GM18519 (cell line): ENCODE results near the gene CA10.

ENCODE experiments used
- ATAC-seq: cut with Tn5 transposase; IDR thresholded peaks from one replicate; pipeline ENCODE4 v1.9.1; 2021; ENCODE audit warnings: mild to moderate bottlenecking, moderate library complexity; ENCODE audit not compliant: unreplicated experiment, low FRiP score

CA10 gene

GRCh38 chr17:51891936-51892335, 266.6 kb downstream of the CA10 start:
- ATAC-seq, result no peak

GRCh38 chr17:51890710-51891109, 267.8 kb downstream of the CA10 start:
- ATAC-seq, result no peak

- no peak for ATAC-seq
Observed at GRCh38 chr17:51888816-51889215, 269.7 kb downstream of the CA10 start.

- ATAC-seq, result no peak
Observed at GRCh38 chr17:51876986-51877385, 281.5 kb downstream of the CA10 start.

GRCh38 chr17:51873302-51873701, 285.2 kb downstream of the CA10 start:
- no peak for ATAC-seq

- no peak for ATAC-seq
Observed at GRCh38 chr17:51869387-51869786, 289.1 kb downstream of the CA10 start.

GRCh38 chr17:51860954-51861561, 297.5 kb downstream of the CA10 start:
- ATAC-seq, result no peak

GRCh38 chr17:51857052-51857597, 301.4 kb downstream of the CA10 start:
- ATAC-seq, result no peak

GRCh38 chr17:51855806-51856205, 302.7 kb downstream of the CA10 start:
- ATAC-seq, result no peak

GRCh38 chr17:51853857-51854256, 304.7 kb downstream of the CA10 start:
- ATAC-seq, result no peak

GRCh38 chr17:51852603-51853002, 305.9 kb downstream of the CA10 start:
- no peak for ATAC-seq

GRCh38 chr17:51850201-51850600, 308.3 kb downstream of the CA10 start:
- ATAC-seq, result no peak

GRCh38 chr17:51848451-51848850, 310.1 kb downstream of the CA10 start:
- ATAC-seq, result no peak

GRCh38 chr17:51846566-51846965, 311.9 kb downstream of the CA10 start:
- no peak for ATAC-seq

- no peak for ATAC-seq
Observed at GRCh38 chr17:51845776-51846175, 312.7 kb downstream of the CA10 start.

GRCh38 chr17:51842763-51843162, 315.8 kb downstream of the CA10 start:
- ATAC-seq, result no peak

GRCh38 chr17:51841669-51842068, 316.8 kb downstream of the CA10 start:
- ATAC-seq, result no peak

GRCh38 chr17:51840688-51841087, 317.8 kb downstream of the CA10 start:
- no peak for ATAC-seq

GRCh38 chr17:51833620-51834019, 324.9 kb downstream of the CA10 start:
- no peak for ATAC-seq

- no peak for ATAC-seq
Observed at GRCh38 chr17:51833045-51833444, 325.5 kb downstream of the CA10 start.

GRCh38 chr17:51830886-51831285, 327.6 kb downstream of the CA10 start:
- no peak for ATAC-seq

GRCh38 chr17:51830451-51830850, 328.1 kb downstream of the CA10 start:
- no peak for ATAC-seq

GRCh38 chr17:51828901-51829300, 329.6 kb downstream of the CA10 start:
- no peak for ATAC-seq
